Peyer's patch (tissue), 4 donors: Measurements from ENCODE around the gene NEDD4L.

Source experiments
- POLR2A ChIP-seq, 2 donors: fragments of 450-650 bp; IDR thresholded peaks; one replicate each; pipeline ENCODE4 v1.5.1; 2017; ENCODE audit warnings: antibody characterized with exemption in 2 of 2, mild to moderate bottlenecking in 2 of 2, moderate library complexity in 2 of 2
- TF ChIP-seq, protein P1 (sequence below), 6 experiments: fragments of 450-650 bp in 4 of 6; fragments of 200-600 bp in 2 of 6; sonication (generic) in 1 of 6; IDR thresholded peaks; one replicate each; pipeline ENCODE4 v1.5.1; 2017 to 2019; ENCODE audit warnings: antibody characterized with exemption in 6 of 6, mild to moderate bottlenecking in 3 of 6, moderate library complexity in 1 of 6

DNA sequence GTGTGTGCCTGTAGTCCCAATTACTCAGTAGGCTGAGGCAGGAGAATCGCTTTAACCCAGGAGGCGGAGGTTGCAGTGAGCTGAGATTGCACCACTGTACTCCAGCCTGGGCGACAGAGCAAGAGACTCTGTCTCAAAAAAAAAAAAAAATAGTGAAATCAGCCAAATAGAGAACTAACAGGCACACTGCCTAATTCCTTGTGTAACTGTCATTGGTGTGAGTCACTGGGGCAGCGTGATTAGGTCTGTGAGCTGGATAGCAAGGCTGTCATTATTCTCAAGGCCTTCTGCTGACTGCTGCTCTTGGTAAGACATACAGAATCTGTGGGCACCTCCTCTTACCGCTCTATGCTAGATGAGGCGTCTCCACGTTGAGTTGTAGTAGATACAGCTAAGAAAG, 270.3 kb downstream of the NEDD4L start:
- TF ChIP-seq, protein P1, sequence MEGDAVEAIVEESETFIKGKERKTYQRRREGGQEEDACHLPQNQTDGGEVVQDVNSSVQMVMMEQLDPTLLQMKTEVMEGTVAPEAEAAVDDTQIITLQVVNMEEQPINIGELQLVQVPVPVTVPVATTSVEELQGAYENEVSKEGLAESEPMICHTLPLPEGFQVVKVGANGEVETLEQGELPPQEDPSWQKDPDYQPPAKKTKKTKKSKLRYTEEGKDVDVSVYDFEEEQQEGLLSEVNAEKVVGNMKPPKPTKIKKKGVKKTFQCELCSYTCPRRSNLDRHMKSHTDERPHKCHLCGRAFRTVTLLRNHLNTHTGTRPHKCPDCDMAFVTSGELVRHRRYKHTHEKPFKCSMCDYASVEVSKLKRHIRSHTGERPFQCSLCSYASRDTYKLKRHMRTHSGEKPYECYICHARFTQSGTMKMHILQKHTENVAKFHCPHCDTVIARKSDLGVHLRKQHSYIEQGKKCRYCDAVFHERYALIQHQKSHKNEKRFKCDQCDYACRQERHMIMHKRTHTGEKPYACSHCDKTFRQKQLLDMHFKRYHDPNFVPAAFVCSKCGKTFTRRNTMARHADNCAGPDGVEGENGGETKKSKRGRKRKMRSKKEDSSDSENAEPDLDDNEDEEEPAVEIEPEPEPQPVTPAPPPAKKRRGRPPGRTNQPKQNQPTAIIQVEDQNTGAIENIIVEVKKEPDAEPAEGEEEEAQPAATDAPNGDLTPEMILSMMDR (IDR thresholded peaks at IDR 0.05): no peak
- TF ChIP-seq POLR2A (IDR thresholded peaks at IDR 0.05): no peak
